GM23338 (cell line): ENCODE results near the gene FILIP1. TPM values are rescaled to one million over a fixed set of nuclear protein-coding genes. Genes with fewer than 3 reads are reported as not detected.

Source experiments
- ATAC-seq: fragments of 200-7000 bp; cut with Tn5 transposase; 3 replicates; pipeline ENCODE4 v1.9.1; 2020
- DNase-seq: peaks from one replicate; pipeline ENCODE4 v3.0.0-alpha.2; 2015; ENCODE audit warnings: low spot score
- H2AFZ ChIP-seq: fragments of 200-600 bp; sonication (generic); 2 replicates; pipeline ENCODE4 v1.8.0; 2016; ENCODE audit warnings: antibody characterized with exemption, mild to moderate bottlenecking, moderate library complexity
- H3F3A ChIP-seq: fragments of 200-600 bp; sonication (generic); replicated peaks from 2 replicates; pipeline ENCODE4 v1.8.0; 2017; ENCODE audit warnings: antibody characterized with exemption, mixed run types, low read depth
- H3K27ac ChIP-seq: fragments of 200-600 bp; sonication (generic); 2 replicates; pipeline ENCODE4 v1.6.1; 2016; ENCODE audit warnings: low read depth
- H3K27me3 ChIP-seq: fragments of 200-600 bp; sonication (generic); 2 replicates; pipeline ENCODE4 v1.8.0; 2016; ENCODE audit warnings: mild to moderate bottlenecking, mixed run types, moderate library complexity; ENCODE audit not compliant: insufficient read depth
- H3K36me3 ChIP-seq: fragments of 200-600 bp; sonication (generic); 2 replicates; pipeline ENCODE4 v1.8.0; 2016; ENCODE audit warnings: mild to moderate bottlenecking; ENCODE audit not compliant: insufficient read depth
- H3K4me1 ChIP-seq: fragments of 200-600 bp; sonication (generic); 2 replicates; pipeline ENCODE4 v1.8.0; 2016; ENCODE audit warnings: mild to moderate bottlenecking, moderate library complexity; ENCODE audit not compliant: insufficient read depth
- H3K4me2 ChIP-seq: fragments of 200-600 bp; sonication (generic); 2 replicates; pipeline ENCODE4 v1.7.1; 2017; ENCODE audit warnings: mixed run types
- H3K4me3 ChIP-seq: fragments of 200-600 bp; sonication (generic); 2 replicates; pipeline ENCODE4 v1.6.1; 2016; ENCODE audit warnings: mixed run types
- H3K79me2 ChIP-seq: fragments of 200-600 bp; sonication (generic); replicated peaks from 2 replicates; pipeline ENCODE4 v1.8.0; 2017; ENCODE audit warnings: mild to moderate bottlenecking; ENCODE audit not compliant: insufficient read depth
- H3K9me2 ChIP-seq: fragments of 200-600 bp; sonication (generic); 2 replicates; pipeline ENCODE4 v1.8.0; 2017; ENCODE audit not compliant: insufficient read depth
- H4K20me1 ChIP-seq: fragments of 200-600 bp; sonication (generic); replicated peaks from 2 replicates; pipeline ENCODE4 v1.8.0; 2017; ENCODE audit warnings: mild to moderate bottlenecking; ENCODE audit not compliant: insufficient read depth
- H3K27ac Mint-ChIP-seq: 2 replicates; pipeline ENCODE4 v1.8.0; 2020; ENCODE audit warnings: inconsistent platforms, mild to moderate bottlenecking, moderate library complexity, mixed read lengths
- H3K27me3 Mint-ChIP-seq: 3 replicates; pipeline ENCODE4 v1.8.0; 2022; ENCODE audit warnings: low read depth, mild to moderate bottlenecking, moderate library complexity, mixed read lengths, inconsistent platforms; ENCODE audit not compliant: insufficient read depth, poor library complexity
- H3K36me3 Mint-ChIP-seq: 3 replicates; pipeline ENCODE4 v1.8.0; 2021; ENCODE audit warnings: low read depth, mild to moderate bottlenecking, inconsistent platforms, moderate library complexity, mixed read lengths
- H3K4me1 Mint-ChIP-seq: 3 replicates; pipeline ENCODE4 v1.8.0; 2020; ENCODE audit warnings: mild to moderate bottlenecking, inconsistent platforms, mixed read lengths
- H3K4me3 Mint-ChIP-seq: 3 replicates; pipeline ENCODE4 v1.8.0; 2021; ENCODE audit warnings: moderate library complexity, mild to moderate bottlenecking, inconsistent platforms, mixed read lengths
- H3K9me3 Mint-ChIP-seq: 3 replicates; pipeline ENCODE4 v1.8.0; 2020; ENCODE audit warnings: moderate library complexity, mild to moderate bottlenecking, inconsistent platforms, mixed read lengths
- CREB1 ChIP-seq: fragments of 250-450 bp; sonication (Bioruptor Pico); IDR thresholded peaks from 2 replicates; pipeline ENCODE4 v1.5.0; 2020; ENCODE audit warnings: low read depth, mild to moderate bottlenecking, moderate library complexity
- NANOG ChIP-seq: IDR thresholded peaks from 2 replicates; pipeline ENCODE4 v1.6.1; 2016; ENCODE audit warnings: antibody characterized with exemption, borderline replicate concordance
- STAT1 ChIP-seq: IDR thresholded peaks from one replicate; pipeline ENCODE4 v1.6.1; 2016; ENCODE audit warnings: antibody characterized with exemption; ENCODE audit not compliant: unreplicated experiment
- ZNF114 ChIP-seq: fragments of 250-450 bp; sonication (Bioruptor Pico); IDR thresholded peaks from 2 replicates; pipeline ENCODE4 v1.5.0; 2020; ENCODE audit warnings: mild to moderate bottlenecking, moderate library complexity
- polyA plus RNA-seq: library from polyadenylated mRNA; unstranded; fragments of >200 nt; fragmentation: Nextera tagmentation; extraction: Ambion mirVana; gene quantifications from 2 replicates; pipeline ENCODE4 v1.2.1, GENCODE V29; 2016
- total RNA-seq: library from RNA; depleted of rRNA; stranded (reverse); fragments of >200 nt; shearing (Covaris generic); gene quantifications from 2 replicates; pipeline ENCODE4 v1.2.3, GENCODE V29; 2014
- TF ChIP-seq, protein P1 (sequence below): IDR thresholded peaks from one replicate; pipeline ENCODE4 v1.6.1; 2018; ENCODE audit warnings: antibody characterized with exemption; ENCODE audit not compliant: unreplicated experiment
- TF ChIP-seq, protein P2 (sequence below), 2 experiments: fragments of 200-600 bp in 1 of 2; sonication (generic) in 1 of 2; conservative IDR thresholded peaks; 2 replicates each; pipeline versions ENCODE4 v1.5.1 to v1.6.1; 2016 to 2017; ENCODE audit warnings: antibody characterized with exemption in 2 of 2, low read depth in 2 of 2, mild to moderate bottlenecking in 2 of 2, moderate library complexity in 1 of 2

FILIP1 gene
- total and polyA plus RNA-seq, 2 experiments from 2014 or later = 3.7 to 6.4 TPM

- Mint-ChIP-seq H3K4me3 (no peak overlapping the region), H3K27me3 (no peaks in the 10 kb centered on the region), H3K36me3 (no peaks in the 10 kb centered on the region), H3K27ac (no peak overlapping the region), H3K9me3 (no peaks in the 10 kb centered on the region), H3K4me1 (peaks cover 4% of the 10 kb centered on the region; the same call in 1 of the 3 replicates)
- H4K20me1 ChIP-seq = no peaks in the 10 kb centered on the region
- H3K4me2 ChIP-seq = no peak overlapping the region
- no peak for DNase-seq
- H3K4me3 ChIP-seq = no peak overlapping the region
- H2AFZ ChIP-seq = no peak overlapping the region
- H3K4me1 ChIP-seq = 0 out of 2 replicates have a peak, but pooled peaks cover 6% of the 10 kb centered on the region
- H3K9me2 ChIP-seq = no peaks in the 10 kb centered on the region; the same call in 1 of the 2 replicates
- H3K27ac ChIP-seq = no peak overlapping the region
- no peaks in the 10 kb centered on the region for H3K79me2 ChIP-seq
- H3K27me3 ChIP-seq = no peaks in the 10 kb centered on the region
- no peaks in the 10 kb centered on the region for H3F3A ChIP-seq
- TF ChIP-seq STAT1 = no peak
- TF ChIP-seq, protein P1, sequence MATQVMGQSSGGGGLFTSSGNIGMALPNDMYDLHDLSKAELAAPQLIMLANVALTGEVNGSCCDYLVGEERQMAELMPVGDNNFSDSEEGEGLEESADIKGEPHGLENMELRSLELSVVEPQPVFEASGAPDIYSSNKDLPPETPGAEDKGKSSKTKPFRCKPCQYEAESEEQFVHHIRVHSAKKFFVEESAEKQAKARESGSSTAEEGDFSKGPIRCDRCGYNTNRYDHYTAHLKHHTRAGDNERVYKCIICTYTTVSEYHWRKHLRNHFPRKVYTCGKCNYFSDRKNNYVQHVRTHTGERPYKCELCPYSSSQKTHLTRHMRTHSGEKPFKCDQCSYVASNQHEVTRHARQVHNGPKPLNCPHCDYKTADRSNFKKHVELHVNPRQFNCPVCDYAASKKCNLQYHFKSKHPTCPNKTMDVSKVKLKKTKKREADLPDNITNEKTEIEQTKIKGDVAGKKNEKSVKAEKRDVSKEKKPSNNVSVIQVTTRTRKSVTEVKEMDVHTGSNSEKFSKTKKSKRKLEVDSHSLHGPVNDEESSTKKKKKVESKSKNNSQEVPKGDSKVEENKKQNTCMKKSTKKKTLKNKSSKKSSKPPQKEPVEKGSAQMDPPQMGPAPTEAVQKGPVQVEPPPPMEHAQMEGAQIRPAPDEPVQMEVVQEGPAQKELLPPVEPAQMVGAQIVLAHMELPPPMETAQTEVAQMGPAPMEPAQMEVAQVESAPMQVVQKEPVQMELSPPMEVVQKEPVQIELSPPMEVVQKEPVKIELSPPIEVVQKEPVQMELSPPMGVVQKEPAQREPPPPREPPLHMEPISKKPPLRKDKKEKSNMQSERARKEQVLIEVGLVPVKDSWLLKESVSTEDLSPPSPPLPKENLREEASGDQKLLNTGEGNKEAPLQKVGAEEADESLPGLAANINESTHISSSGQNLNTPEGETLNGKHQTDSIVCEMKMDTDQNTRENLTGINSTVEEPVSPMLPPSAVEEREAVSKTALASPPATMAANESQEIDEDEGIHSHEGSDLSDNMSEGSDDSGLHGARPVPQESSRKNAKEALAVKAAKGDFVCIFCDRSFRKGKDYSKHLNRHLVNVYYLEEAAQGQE = no peak
- TF ChIP-seq NANOG = no peak
- TF ChIP-seq CREB1 (CRISPR knock-in tag) = no peak
- TF ChIP-seq, protein P2, sequence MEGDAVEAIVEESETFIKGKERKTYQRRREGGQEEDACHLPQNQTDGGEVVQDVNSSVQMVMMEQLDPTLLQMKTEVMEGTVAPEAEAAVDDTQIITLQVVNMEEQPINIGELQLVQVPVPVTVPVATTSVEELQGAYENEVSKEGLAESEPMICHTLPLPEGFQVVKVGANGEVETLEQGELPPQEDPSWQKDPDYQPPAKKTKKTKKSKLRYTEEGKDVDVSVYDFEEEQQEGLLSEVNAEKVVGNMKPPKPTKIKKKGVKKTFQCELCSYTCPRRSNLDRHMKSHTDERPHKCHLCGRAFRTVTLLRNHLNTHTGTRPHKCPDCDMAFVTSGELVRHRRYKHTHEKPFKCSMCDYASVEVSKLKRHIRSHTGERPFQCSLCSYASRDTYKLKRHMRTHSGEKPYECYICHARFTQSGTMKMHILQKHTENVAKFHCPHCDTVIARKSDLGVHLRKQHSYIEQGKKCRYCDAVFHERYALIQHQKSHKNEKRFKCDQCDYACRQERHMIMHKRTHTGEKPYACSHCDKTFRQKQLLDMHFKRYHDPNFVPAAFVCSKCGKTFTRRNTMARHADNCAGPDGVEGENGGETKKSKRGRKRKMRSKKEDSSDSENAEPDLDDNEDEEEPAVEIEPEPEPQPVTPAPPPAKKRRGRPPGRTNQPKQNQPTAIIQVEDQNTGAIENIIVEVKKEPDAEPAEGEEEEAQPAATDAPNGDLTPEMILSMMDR (conservative IDR thresholded peaks at IDR 0.05; ENCODE audit: low read depth in 2 of 2) = no peak
- H3K36me3 ChIP-seq = no peaks in the 10 kb centered on the region
- ATAC-seq = no peak
Measured at GRCh38 chr6:75423386-75423785, 70.2 kb downstream of the FILIP1 start.

GRCh38 chr6:75422024-75422639, 71.5 kb downstream of the FILIP1 start:
- Histone ChIP-seq H3K4me2 (no peak overlapping the region), H3K9me2 (no peaks in the 10 kb centered on the region; the same call in 1 of the 2 replicates), H3K36me3 (no peaks in the 10 kb centered on the region), H3K27me3 (no peaks in the 10 kb centered on the region), H3K79me2 (no peaks in the 10 kb centered on the region), H3K27ac (no peak overlapping the region), H3F3A (no peaks in the 10 kb centered on the region), H4K20me1 (no peaks in the 10 kb centered on the region), H2AFZ (no peak overlapping the region; the same call in 1 of the 2 replicates), H3K4me1 (0 out of 2 replicates have a peak, but pooled peaks cover 6% of the 10 kb centered on the region), H3K4me3 (no peak overlapping the region)
- Mint-ChIP-seq H3K9me3 (no peaks in the 10 kb centered on the region), H3K4me1 (peaks cover 4% of the 10 kb centered on the region; the same call in 1 of the 3 replicates), H3K4me3 (no peak overlapping the region), H3K27me3 (no peaks in the 10 kb centered on the region), H3K36me3 (no peaks in the 10 kb centered on the region), H3K27ac (no peak overlapping the region)
- DNase-seq (no peak), ATAC-seq (no peak)
- TF ChIP-seq ZNF114 (CRISPR knock-in tag) (no peak), STAT1 (no peak)
- TF ChIP-seq, protein P2 (conservative IDR thresholded peaks at IDR 0.05; ENCODE audit: low read depth in 2 of 2) = no peak
